8988T (cell line): ENCODE data around the gene TSPAN11.
"Not testable (repeated sequence)": the region's sequence is repeated elsewhere in the genome, so short reads cannot be mapped to it uniquely, and the experiment has no call there.

Experiments
- DNase-seq: peaks from one replicate; pipeline ENCODE4 v3.0.0; 2011

The TSPAN11 gene

GRCh38 chr12:30926243-30927221 is at the start of gene TSPAN11:
Gene TSPAN11, plus strand, starts transcription at chr12:30926748. Its CDS starts 27,244 bp downstream, at chr12:30953992.
- DNase-seq, result no peak

GRCh38 chr12:30877105-30877875 is 49.3 kb upstream of the TSPAN11 start:
- DNase-seq, result no peak

- DNase-seq, result no peak
These were observed 48.5 kb upstream of the TSPAN11 start for GRCh38 chr12:30878024-30878423.

GRCh38 chr12:30880061-30880460 is 46.5 kb upstream of the TSPAN11 start:
- no peak for DNase-seq

GRCh38 chr12:30880813-30881212 is 45.7 kb upstream of the TSPAN11 start:
- no peak for DNase-seq

GRCh38 chr12:30882706-30883105 is 43.8 kb upstream of the TSPAN11 start:
- DNase-seq, result no peak

GRCh38 chr12:30884799-30885198 is 41.7 kb upstream of the TSPAN11 start:
- no peak for DNase-seq

- no peak for DNase-seq
These were observed 41.2 kb upstream of the TSPAN11 start for GRCh38 chr12:30885321-30885720.

GRCh38 chr12:30887226-30887625 is 39.3 kb upstream of the TSPAN11 start:
- no peak for DNase-seq

- no peak for DNase-seq
These were observed 38.3 kb upstream of the TSPAN11 start for GRCh38 chr12:30888241-30888640.

GRCh38 chr12:30894531-30894930 is 32.0 kb upstream of the TSPAN11 start:
- not testable (repeated sequence) for DNase-seq

- DNase-seq, result no peak
These were observed 30.1 kb upstream of the TSPAN11 start for GRCh38 chr12:30896461-30896860.

GRCh38 chr12:30898846-30899245 is 27.7 kb upstream of the TSPAN11 start:
- no peak for DNase-seq

- no peak for DNase-seq
These were observed 26.2 kb upstream of the TSPAN11 start for GRCh38 chr12:30900351-30900750.

- no peak for DNase-seq
These were observed 24.5 kb upstream of the TSPAN11 start for GRCh38 chr12:30902001-30902400.

GRCh38 chr12:30902596-30902995 is 24.0 kb upstream of the TSPAN11 start:
- DNase-seq, result no peak

GRCh38 chr12:30905463-30906009 is 21.0 kb upstream of the TSPAN11 start:
- no peak for DNase-seq

GRCh38 chr12:30908076-30908721 is 18.3 kb upstream of the TSPAN11 start:
- DNase-seq, result no peak

- no peak for DNase-seq
These were observed 17.7 kb upstream of the TSPAN11 start for GRCh38 chr12:30908722-30909348.

- DNase-seq, result no peak
These were observed 17.1 kb upstream of the TSPAN11 start for GRCh38 chr12:30909349-30910037.

GRCh38 chr12:30910038-30910350 is 16.6 kb upstream of the TSPAN11 start:
- no peak for DNase-seq

- no peak for DNase-seq
These were observed 15.3 kb upstream of the TSPAN11 start for GRCh38 chr12:30911207-30911606.
